SH-SY5Y (cell line): ENCODE measurements around the gene GPR39.

Source experiments
- GATA2 ChIP-seq: IDR thresholded peaks from 2 replicates; pipeline ENCODE4 v1.6.1; 2011; ENCODE audit warnings: mild to moderate bottlenecking, low read depth, low read length
- GATA3 ChIP-seq: IDR thresholded peaks from 2 replicates; pipeline ENCODE4 v1.6.1; 2011; ENCODE audit warnings: low read depth, mild to moderate bottlenecking, low read length, moderate library complexity

Gene GPR39

DNA sequence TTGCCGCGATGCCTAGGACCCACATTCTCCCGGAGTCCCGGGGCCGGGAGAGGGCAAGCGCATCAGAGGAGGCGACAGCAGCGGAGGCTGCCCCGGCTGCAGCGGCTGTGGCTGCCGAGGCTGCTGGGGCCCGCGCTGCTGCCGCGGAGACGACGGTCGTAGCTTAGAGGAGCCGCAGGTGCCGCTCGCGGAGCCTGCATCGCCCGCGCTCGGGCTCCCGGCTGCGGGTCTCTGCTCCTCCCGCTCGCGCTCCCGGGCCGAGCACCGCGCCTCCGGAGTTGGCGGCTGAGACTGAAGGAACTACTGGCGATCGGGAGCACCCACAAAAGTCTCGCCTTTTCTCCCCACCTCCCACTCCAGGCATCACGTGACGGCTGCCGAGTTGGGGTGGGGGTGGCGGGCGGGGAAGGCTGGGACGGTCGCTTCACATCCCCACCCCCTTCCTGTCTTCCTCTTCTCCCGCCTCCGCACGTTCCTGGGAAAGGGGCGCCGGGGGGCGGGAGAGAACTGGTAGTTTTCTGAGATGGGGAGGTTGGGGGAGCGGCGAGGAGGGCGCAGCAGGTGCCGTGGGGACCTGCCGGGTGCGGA lies 253.4 kb downstream of the GPR39 start, which contains the start of gene LYPD1:
Gene LYPD1 (minus strand): TSS at position 298 of the 588 bp plus-strand sequence. CDS start 273 bp downstream, at position 25.
- TF ChIP-seq GATA2 (no peak), GATA3 (no peak)

DNA sequence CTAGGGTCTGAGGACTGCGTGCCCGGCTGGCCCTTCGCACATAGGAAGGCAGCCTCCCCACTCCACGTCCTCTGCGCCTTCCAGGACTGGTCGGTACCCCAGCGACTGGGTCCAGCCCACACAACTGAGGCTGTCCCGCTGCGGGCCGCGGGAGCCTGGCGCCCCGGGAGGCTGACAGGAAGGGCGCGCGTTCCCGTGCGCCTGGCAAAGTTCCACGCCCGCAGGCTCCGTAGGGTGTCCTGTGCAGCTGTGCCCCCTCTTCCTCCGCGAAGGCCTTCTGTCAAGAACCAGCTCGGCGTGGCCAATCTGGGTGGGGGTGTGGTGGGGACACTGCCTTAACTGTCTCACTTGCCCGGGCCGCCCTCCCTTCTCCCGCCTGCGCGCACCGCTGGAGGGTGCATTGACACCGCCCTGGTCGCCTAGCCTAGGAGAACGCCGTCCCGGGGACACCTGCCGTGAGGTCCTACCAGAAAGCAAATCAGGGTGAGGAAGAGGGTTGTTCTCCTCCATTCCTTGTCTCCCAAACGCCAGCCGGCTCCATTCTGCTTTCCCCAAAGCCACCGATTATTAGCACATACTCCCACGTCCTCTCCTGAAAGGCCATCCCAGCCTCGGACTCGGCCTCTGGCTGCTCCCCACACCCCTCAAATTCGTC lies 254.0 kb downstream of the GPR39 start:
- TF ChIP-seq GATA2 (no peak), GATA3 (no peak)

DNA sequence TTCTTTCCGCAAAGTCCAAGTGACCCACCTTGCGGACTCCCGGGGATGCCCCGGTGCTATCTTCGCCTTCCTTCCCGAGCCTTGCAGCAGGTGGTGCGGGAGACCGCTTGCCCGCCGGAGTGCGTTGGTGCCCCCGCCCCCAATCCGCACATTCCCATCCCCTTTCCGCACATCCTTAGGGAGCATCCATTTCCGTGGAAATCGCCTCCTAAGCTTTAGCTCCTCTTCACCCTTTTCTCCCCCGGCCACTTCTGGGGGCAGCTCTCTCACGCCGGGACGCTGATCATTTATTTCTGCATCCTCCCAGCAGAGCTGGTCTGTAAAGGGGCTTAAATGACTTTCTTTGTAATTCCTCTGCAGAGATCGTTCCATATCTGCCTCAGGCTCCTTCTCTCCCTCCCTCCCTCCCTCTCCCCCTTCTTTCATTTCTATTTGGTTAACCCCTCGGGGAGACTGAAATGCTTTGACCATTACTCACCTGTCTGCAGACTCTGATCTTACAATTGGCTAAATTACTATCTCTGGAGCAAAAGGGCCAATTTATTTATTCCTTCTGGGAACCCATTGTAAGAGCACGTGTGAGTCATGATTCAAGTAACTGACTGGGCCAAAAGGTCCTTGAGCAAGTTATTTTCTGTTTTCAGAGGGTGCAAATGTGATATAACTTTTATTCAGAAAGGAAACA lies 254.7 kb downstream of the GPR39 start:
- TF ChIP-seq GATA3 (no peak), GATA2 (no peak)

DNA sequence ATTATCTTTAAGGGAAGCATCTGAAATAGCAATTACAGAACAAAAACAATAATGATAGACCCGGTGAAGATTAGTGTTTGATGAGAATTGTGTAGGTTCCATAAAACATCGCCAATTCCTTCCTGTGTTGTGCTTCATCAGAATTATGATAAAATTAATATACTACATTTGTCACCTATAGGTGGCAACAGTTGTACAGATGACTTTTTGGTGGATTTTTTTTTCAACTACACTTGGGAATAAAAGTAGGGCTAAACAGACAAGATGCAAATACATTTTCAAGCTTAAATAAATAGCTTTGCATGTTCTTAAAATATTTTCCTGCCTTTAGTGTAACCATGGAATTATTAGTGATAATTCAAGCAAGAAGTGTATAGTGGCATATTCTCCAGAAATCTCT lies 260.4 kb downstream of the GPR39 start:
- TF ChIP-seq GATA3 (no peak), GATA2 (no peak)

DNA sequence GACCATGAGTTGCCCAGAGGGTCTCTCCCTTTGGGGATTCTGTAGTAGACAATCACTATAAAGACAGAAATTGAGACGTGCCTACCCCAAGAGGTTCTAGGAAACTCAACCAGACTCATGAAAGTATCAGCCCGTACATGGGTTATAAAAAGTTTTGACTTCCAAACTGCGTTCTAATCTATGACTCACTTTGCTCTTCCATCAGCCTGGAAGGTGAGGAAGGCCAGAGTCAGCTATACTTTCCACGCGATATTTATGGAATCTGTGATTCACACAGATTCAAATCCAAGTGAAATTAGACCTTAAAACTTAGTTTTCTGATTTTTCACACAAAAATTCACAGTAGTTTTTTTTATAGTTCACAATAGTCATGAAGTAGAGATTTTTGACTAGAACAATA lies 261.1 kb downstream of the GPR39 start:
- TF ChIP-seq GATA3, result no peak
- no peak for TF ChIP-seq GATA2

DNA sequence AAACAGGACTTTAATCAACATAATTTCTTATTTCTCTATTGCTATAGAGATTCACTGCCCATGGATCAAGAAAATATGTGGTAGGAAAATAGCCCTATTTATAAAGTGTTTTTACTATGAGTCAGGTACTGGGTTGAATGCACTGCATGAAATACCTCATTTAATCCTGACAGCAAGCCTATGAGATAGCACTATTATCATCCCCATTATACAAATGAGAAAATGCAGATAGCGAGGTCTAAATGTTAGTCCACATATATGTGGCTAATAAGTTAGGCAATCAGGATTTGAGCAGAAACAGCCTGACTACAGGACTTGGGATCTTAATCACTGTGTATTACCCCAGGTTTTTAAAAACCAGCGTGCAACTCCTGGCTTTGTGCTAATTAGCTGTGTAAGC lies 261.9 kb downstream of the GPR39 start:
- TF ChIP-seq GATA2 (no peak), GATA3 (no peak)

DNA sequence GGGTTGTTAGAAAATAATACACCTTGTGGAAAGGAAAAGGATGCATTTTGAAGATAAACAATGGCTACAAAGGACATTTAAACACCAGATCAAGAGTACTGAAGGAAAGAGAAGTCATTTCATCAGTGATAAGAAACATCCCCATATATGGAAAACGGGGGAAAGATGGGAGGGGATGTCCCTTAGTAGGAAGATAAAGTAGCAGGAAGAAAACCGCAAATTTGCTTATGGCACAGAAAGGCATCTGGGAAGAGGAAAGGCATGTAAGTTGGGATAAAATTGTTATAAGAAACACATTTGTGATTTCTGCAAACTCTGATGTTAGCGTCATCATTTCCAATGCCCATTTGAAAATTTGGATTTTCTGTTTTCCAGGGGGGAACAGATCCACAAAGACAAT lies 263.9 kb downstream of the GPR39 start:
- no peak for TF ChIP-seq GATA3
- no peak for TF ChIP-seq GATA2

DNA sequence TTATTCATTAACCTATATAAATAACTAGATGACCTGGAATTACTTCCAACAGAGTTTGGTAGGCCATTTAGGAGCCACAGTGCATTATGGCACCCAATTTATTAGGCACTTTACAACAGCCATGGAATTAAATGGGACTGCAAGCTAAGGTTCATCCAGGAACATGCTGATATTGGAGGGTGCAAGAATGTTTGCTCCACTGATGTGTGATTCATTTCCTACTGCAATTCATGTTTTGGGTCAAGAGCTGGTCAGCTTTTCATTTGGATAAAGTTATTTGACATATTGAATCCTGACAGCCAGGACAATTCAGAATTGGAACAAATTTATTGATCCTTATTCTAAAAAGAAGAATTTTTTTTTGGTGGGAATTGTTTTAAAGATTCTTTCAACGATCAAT lies 265.2 kb downstream of the GPR39 start:
- TF ChIP-seq GATA2, result no peak
- no peak for TF ChIP-seq GATA3

DNA sequence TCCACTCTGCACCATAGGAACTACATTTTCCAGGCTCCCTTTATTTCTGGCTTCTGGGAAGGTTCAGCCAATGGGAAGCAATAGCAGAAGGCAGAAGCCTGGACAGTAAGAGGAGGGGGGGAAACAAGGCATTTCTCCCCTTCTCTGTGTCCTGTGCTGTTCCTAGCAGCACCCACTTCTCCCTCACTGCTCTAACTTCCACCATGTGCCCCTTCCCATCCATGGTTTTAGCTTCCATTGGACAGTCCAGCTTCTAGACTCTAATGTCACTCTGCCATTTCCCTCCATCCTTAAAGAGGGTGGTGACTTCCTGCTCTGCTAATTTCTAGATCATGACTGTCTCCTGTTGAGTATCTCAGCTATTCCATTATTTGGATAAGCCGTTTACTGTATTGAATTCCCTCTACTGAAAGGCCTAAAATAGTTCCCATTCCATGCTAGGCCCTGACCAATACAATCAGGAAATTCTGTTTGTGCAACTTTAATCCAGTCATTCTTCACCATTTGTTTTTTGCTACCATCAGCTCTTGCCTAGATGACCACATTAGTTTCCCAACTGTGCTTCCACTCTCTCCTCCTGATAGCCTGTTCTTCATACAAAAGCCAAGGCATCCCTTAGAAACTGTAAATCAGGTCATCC lies 274.2 kb downstream of the GPR39 start:
- TF ChIP-seq GATA2, result no peak
- TF ChIP-seq GATA3, result no peak

DNA sequence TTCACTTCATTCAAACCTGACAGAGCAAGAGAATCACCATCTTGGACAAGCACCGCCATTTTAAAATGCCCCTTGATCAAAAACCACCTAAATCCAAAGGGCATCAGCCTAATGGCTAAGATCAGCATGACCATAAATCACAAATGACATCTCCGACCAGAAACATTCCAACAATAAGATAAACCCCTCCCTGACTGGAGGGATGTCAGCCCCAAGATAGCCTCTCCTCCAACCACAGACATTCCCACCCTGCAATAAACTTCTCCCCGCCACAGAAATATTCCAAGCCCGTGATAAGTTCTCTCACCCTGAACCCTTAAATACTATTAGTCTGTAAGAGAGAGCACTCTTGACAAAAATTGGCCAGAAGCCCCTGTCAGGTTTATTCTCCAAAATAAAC lies 275.0 kb downstream of the GPR39 start:
- TF ChIP-seq GATA3 (no peak), GATA2 (no peak)

DNA sequence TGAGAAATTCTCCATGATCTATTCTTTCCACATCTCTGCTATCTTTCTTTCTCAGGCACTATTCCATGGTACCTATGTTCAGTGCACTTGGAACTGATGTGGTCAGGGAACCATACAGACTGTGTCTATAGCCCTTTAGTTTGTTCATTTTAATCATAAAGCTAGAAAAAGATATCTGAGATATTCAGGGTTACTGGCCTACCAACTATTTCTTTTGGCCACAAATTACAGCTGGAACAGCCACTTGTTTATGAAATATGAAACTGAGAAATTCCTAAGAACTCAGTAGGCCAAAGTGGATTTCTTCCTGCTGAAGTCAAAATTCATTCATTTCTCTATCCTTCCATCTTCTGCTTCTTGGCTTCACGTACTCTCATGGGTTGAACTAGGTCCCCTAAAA lies 276.2 kb downstream of the GPR39 start:
- no peak for TF ChIP-seq GATA3
- TF ChIP-seq GATA2, result no peak
